B cell (primary cell): ENCODE data around the gene CERS6. TPM values are rescaled to one million over a fixed set of nuclear protein-coding genes. Genes with fewer than 3 reads are reported as not detected.

Experiments
- ATAC-seq: fragments of 200-7000 bp; cut with Tn5 transposase; one replicate; pipeline ENCODE4 v1.10.0; 2021; ENCODE audit warnings: low read depth, mild to moderate bottlenecking, moderate number of reproducible peaks, moderate library complexity
- CTCF ChIA-PET: fragments of 350-600 bp; sonication (Branson Sonifier 250); formaldehyde crosslinking; loops from one replicate; lab custom pipeline; 2021; ENCODE audit warnings: antibody characterized with exemption, inconsistent platforms; lab: Charles Lee
- POLR2A ChIA-PET: fragments of 350-600 bp; sonication (Branson Sonifier 250); formaldehyde crosslinking; loops from one replicate; lab custom pipeline; 2021; ENCODE audit warnings: antibody characterized with exemption; lab: Charles Lee
- DNase-seq: peaks from one replicate; pipeline ENCODE4 v3.0.0; 2013
- H2AFZ ChIP-seq: 2 replicates; pipeline ENCODE4 v1.6.1; 2012; ENCODE audit warnings: mild to moderate bottlenecking, low read depth, low read length; ENCODE audit not compliant: insufficient read depth, poor library complexity, severe bottlenecking
- H3K27ac ChIP-seq, 2 donors: 1 replicate in 1 of 2; 2 replicates in 1 of 2; pipeline ENCODE4 v1.5.1; 2012 to 2013; ENCODE audit warnings: low read length in 2 of 2, mild to moderate bottlenecking in 2 of 2, moderate library complexity in 1 of 2
- H3K27me3 ChIP-seq, 4 experiments: fragments of 200-600 bp in 1 of 4; sonication (generic) in 1 of 4; replicated peaks in 1 of 4; 1 replicate in 2 of 4; 2 replicates in 2 of 4; pipeline versions ENCODE4 v1.6.1 to v1.7.0; 2013 to 2016; ENCODE audit warnings: low read length in 3 of 4, mild to moderate bottlenecking in 2 of 4, mixed read lengths in 1 of 4, moderate library complexity in 1 of 4; ENCODE audit not compliant: insufficient read depth in 4 of 4, control insufficient read depth in 3 of 4; ENCODE audit errors: control extremely low read depth in 1 of 4
- H3K36me3 ChIP-seq, 2 experiments: replicated peaks in 1 of 2; 1 replicate in 1 of 2; 2 replicates in 1 of 2; pipeline versions ENCODE4 v1.6.1 to v1.7.1; 2013; ENCODE audit warnings: low read length in 1 of 2; ENCODE audit not compliant: insufficient read depth in 2 of 2, control insufficient read depth in 1 of 2; ENCODE audit errors: control extremely low read depth in 1 of 2, extremely low read depth in 1 of 2
- H3K4me1 ChIP-seq, 2 donors: fragments of 200-600 bp in 1 of 2; sonication (generic) in 1 of 2; 1 replicate in 1 of 2; 2 replicates in 1 of 2; pipeline versions ENCODE4 v1.5.1 to v1.6.1; 2013 to 2017; ENCODE audit warnings: low read length in 2 of 2; ENCODE audit not compliant: control insufficient read depth in 2 of 2, insufficient read depth in 2 of 2
- H3K4me2 ChIP-seq: replicated peaks from 2 replicates; pipeline ENCODE3; 2012; ENCODE audit warnings: mild to moderate bottlenecking, low read depth, low read length; ENCODE audit not compliant: poor library complexity, severe bottlenecking
- H3K4me3 ChIP-seq, 5 experiments: fragments of 200-600 bp in 1 of 5; sonication (generic) in 1 of 5; 1 replicate in 3 of 5; 2 replicates in 2 of 5; pipeline versions ENCODE4 v1.5.1 to v1.7.0; 2011 to 2016; ENCODE audit warnings: low read length in 4 of 5, mild to moderate bottlenecking in 4 of 5, low read depth in 2 of 5, control low read depth in 1 of 5, moderate library complexity in 1 of 5; ENCODE audit not compliant: insufficient read depth in 1 of 5; ENCODE audit errors: control extremely low read depth in 1 of 5, extremely low read depth in 1 of 5
- H3K79me2 ChIP-seq: fragments of 200-600 bp; sonication (generic); one replicate; pipeline ENCODE4 v1.6.0; 2016; ENCODE audit warnings: low read length; ENCODE audit not compliant: control insufficient read depth, insufficient read depth
- H3K9ac ChIP-seq: fragments of 200-600 bp; sonication (generic); 2 replicates; pipeline ENCODE4 v1.6.1; 2017; ENCODE audit warnings: mild to moderate bottlenecking, low read length, moderate library complexity
- H3K9me3 ChIP-seq, 3 donors: one replicate each; pipeline versions ENCODE4 v1.6.1 to v1.7.1; 2013; ENCODE audit warnings: low read length in 2 of 3; ENCODE audit not compliant: control insufficient read depth in 2 of 3, insufficient read depth in 1 of 3; ENCODE audit errors: control extremely low read depth in 1 of 3
- H4K20me1 ChIP-seq: 2 replicates; pipeline ENCODE4 v1.6.0; 2012; ENCODE audit warnings: mild to moderate bottlenecking, low read length; ENCODE audit not compliant: insufficient read depth, control insufficient read depth, poor library complexity, severe bottlenecking
- H3K27ac Mint-ChIP-seq: one replicate; pipeline ENCODE4 v1.8.0; 2021; ENCODE audit warnings: mixed read lengths
- H3K27me3 Mint-ChIP-seq: one replicate; pipeline ENCODE4 v1.8.0; 2021; ENCODE audit warnings: mixed read lengths
- H3K4me1 Mint-ChIP-seq: one replicate; pipeline ENCODE4 v1.8.0; 2021; ENCODE audit warnings: mixed read lengths
- H3K4me3 Mint-ChIP-seq: one replicate; pipeline ENCODE4 v1.8.0; 2021; ENCODE audit warnings: mixed read lengths
- H3K9me3 Mint-ChIP-seq: one replicate; pipeline ENCODE4 v1.8.0; 2022; ENCODE audit warnings: mixed read lengths; ENCODE audit not compliant: insufficient read depth
- CTCF ChIP-seq: fragments of 200-600 bp; IDR thresholded peaks from one replicate; pipeline ENCODE4 v1.8.0; 2022; ENCODE audit warnings: antibody characterized with exemption, mild to moderate bottlenecking
- EZH2 ChIP-seq: IDR thresholded peaks from 2 replicates; pipeline ENCODE4 v1.6.1; 2012; ENCODE audit warnings: borderline replicate concordance, low read depth, mild to moderate bottlenecking, moderate library complexity, low read length; ENCODE audit not compliant: insufficient read depth, poor library complexity, severe bottlenecking
- WGBS: methylation state at CpG from one replicate; pipeline ENCODE4 v1.1.5; 2013; ENCODE audit warnings: missing lambda C conversion rate; ENCODE audit not compliant: insufficient coverage; 5-methylcytosine and 5-hydroxymethylcytosine counted together
- intact Hi-C: fragments of 100-400 bp; cut with micrococcal nuclease; formaldehyde crosslinking; loops from one replicate; pipeline ENCODE4 v1.10.0; 2022
- polyA plus RNA-seq: library from polyadenylated mRNA; depleted of rRNA; stranded (reverse); fragments of >200 nt; gene quantifications from 2 replicates; pipeline ENCODE4 v1.2.3, GENCODE V29; 2012
- total RNA-seq, 2 donors: library from RNA; stranded (reverse); fragments of 120-200 nt in 1 of 2; gene quantifications; 1 replicate in 1 of 2; 2 replicates in 1 of 2; pipeline versions ENCODE4 v1.2.3 to v1.2.4, GENCODE V29; 2013 to 2022

The CERS6 gene
- total and polyA plus RNA-seq, 2 donors (not counting 1 experiment from before 2014, with no cell fraction given), result 2.2 to 5.5 TPM

GRCh38 chr2:168775837-168776236, 319.8 kb downstream of the CERS6 start:
- H3K4me1 ChIP-seq, result no peaks in the 10 kb centered on the region

GRCh38 chr2:168780669-168781071, 324.6 kb downstream of the CERS6 start:
- Histone ChIP-seq H3K9ac (no peak overlapping the region), H3K27ac (no peak overlapping the region), H3K27me3 (no peaks in the 10 kb centered on the region), H2AFZ (no peak overlapping the region), H3K4me1 (no peaks in the 10 kb centered on the region), H3K4me2 (no peak overlapping the region), H3K79me2 (no peaks in the 10 kb centered on the region), H3K36me3 (no peaks in the 10 kb centered on the region), H4K20me1 (no peaks in the 10 kb centered on the region), H3K9me3 (no peaks in the 10 kb centered on the region), H3K4me3 (no peak overlapping the region)
- DNase-seq, result no peak
- Mint-ChIP-seq H3K27ac (no peak overlapping the region), H3K27me3 (no peaks in the 10 kb centered on the region), H3K9me3 (peaks cover 2% of the 10 kb centered on the region), H3K4me1 (no peaks in the 10 kb centered on the region), H3K4me3 (no peak overlapping the region)
- ChIA-PET CTCF (no interaction called here), POLR2A (no interaction called here)
- WGBS, result no CpG with 5 or more reads among the region's 1 CpG
- no peak for TF ChIP-seq EZH2
- no peak for TF ChIP-seq CTCF
- no peak for ATAC-seq
- intact Hi-C loops, result no loop called here

More at GRCh38 chr2:168775837-168776236, 319.8 kb downstream of the CERS6 start:
- Histone ChIP-seq H3K79me2 (no peaks in the 10 kb centered on the region), H4K20me1 (no peaks in the 10 kb centered on the region), H3K4me3 (no peak overlapping the region), H3K9me3 (peaks cover 0 to 3% (median 0%) of the 10 kb centered on the region in 3 donors), H2AFZ (no peak overlapping the region), H3K27ac (no peak overlapping the region), H3K36me3 (no peaks in the 10 kb centered on the region), H3K9ac (no peak overlapping the region), H3K4me2 (no peak overlapping the region), H3K27me3 (no peaks in the 10 kb centered on the region)
- Mint-ChIP-seq H3K27ac (no peak overlapping the region), H3K4me1 (no peaks in the 10 kb centered on the region), H3K9me3 (peaks cover 2% of the 10 kb centered on the region), H3K4me3 (no peak overlapping the region), H3K27me3 (no peaks in the 10 kb centered on the region)
- ChIA-PET CTCF (no interaction called here), POLR2A (no interaction called here)
- TF ChIP-seq EZH2 (no peak), CTCF (no peak)
- no peak for ATAC-seq
- DNase-seq, result no peak
- WGBS, result 0% methylated on average over 1 of the region's 1 CpG
- intact Hi-C loops, result no loop called here
